Vagina (tissue), 2 donors: ENCODE measurements around the gene THRAP3.

Experiments
- CTCF ChIP-seq, 3 experiments: fragments of 450-650 bp in 2 of 3; fragments of 200-600 bp in 1 of 3; sonication (generic) in 1 of 3; IDR thresholded peaks; one replicate each; pipeline ENCODE4 v1.5.1; 2017 to 2019; ENCODE audit warnings: antibody characterized with exemption in 3 of 3, mild to moderate bottlenecking in 2 of 3, moderate library complexity in 2 of 3
- POLR2A ChIP-seq, 2 donors: fragments of 450-650 bp; IDR thresholded peaks; one replicate each; pipeline ENCODE4 v1.6.1; 2017; ENCODE audit warnings: antibody characterized with exemption in 2 of 2, mild to moderate bottlenecking in 2 of 2, moderate library complexity in 2 of 2
- POLR2AphosphoS5 ChIP-seq, 2 donors: sonication (generic); formaldehyde crosslinking; IDR thresholded peaks; one replicate each; pipeline ENCODE4 v1.9.0; 2017; ENCODE audit warnings: antibody characterized with exemption in 2 of 2, mild to moderate bottlenecking in 2 of 2, low read depth in 1 of 2; ENCODE audit not compliant: insufficient read depth in 1 of 2

DNA sequence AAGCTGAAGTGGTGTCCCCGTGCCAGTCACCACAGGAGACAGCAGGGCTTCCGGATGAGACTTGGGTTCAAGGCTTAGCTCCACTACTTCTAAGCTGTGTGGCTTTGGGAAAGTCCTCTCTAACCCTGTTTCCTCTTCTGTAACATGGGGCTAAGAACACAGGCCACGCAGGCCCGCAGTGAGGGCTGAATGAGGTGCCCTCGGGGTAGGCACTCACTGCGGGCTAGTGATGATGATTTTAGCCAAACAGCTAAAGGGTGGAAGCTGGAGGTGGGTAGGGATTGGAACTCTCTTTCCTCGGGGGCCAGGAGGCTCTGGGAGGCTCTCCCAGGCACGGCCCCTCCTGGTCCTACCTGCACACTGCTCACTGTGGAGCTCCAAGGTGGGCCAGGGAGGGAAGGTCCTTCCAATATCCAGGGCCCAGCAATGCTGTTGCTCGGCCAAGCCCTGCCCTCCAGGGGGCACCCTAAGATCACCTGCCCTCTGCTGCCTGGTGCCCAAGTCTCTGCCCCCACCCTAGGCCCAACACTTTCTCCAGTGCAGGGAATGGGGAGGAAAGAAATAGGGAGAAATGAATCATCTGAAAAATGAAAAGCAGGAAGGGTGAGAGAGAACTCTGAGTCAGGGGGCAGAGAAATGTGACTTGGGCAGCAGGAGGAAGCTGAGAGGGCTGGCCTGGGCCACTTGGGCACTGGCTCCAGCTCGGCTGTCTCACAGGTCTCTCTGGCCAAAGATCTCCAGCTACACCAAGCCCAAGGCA is 118.4 kb downstream of the THRAP3 start:
- TF ChIP-seq CTCF (IDR thresholded peaks at IDR 0.05) (peak; percentile 39 to 75 (median 42)), POLR2A (IDR thresholded peaks at IDR 0.05) (no peak), POLR2AphosphoS5 (IDR thresholded peaks at IDR 0.05; ENCODE audit: insufficient read depth in 1 of 2, low read depth in 1 of 2) (no peak)
